Measurements from ENCODE around the gene NEK7.

DNA sequence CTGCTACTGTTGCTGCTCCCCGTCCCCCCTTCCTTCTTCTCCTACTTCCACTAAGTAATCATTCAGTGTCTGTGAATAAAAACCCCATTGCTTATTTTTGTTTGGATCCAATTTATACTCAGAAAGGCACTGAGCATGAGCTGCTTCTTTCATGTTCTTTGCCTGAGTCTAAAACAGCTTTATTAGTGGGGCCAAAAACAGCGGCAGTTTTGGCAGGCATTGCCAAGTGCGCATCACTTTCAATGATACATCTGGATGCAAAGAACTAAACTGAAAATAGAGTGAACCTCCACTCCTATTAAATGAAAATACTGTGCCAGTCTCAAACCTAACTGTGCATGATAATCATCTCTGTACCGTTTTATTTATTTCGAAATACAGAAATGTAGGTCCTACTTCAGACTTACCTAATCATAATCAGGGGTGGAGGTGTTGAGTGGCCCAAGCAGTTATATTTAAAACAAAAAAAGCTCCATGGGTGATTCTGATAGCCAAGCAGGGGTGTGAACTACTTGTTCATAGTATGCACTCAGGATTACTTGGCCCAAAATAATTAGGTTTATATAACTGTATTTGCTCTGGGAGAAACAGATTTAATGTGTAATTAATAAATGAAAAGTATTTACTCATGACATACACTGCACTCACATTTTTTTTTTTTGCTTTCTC, 48.4 kb downstream of the NEK7 start:
- TF ChIP-seq ZNF274 (IDR thresholded peaks at IDR 0.05; ENCODE audit: low read depth, low read length) = no peak
- no peak for TF ChIP-seq YY1 (IDR thresholded peaks at IDR 0.05; ENCODE audit: insufficient read depth, insufficient read length)

All from NT2/D1 (cell line).